ENCODE data around the gene NADK2.

The NADK2 gene

DNA sequence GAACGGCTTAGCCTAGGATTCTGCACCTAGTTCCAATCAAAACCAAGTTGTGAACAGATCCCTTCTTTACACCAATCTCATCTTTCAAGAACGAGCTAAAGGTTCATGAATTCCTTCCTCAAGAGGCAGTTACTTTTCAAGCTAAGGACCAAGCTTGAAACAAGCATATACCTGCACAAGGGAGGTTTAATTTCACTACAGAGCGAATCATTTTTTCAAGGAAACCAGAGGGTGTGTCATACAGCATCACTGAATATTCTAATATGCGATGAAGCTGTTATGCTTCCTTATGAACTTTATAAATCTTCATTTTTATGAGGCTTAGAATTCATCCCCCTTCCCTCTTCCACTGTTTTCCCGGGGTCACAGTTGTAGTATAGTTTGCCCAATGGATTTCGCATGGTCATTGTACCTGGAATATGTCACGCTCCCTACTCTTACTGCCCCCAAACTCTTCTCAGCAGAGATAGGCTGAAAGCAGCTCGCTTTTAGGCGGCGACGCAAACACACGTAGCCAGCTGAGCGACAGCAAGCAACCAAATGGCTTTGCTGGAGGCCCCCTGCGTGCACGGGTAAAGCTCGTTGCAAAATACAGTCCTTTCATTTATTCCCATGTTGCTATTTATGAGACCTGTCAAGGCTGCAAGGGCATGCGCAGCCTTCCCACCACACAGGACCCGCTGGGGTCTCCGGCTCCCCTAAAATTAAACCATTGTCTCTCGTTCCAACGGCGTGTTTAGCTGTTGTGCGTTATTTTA lies 90.9 kb downstream of the NADK2 start (continued):
- TF ChIP-seq, protein P1, sequence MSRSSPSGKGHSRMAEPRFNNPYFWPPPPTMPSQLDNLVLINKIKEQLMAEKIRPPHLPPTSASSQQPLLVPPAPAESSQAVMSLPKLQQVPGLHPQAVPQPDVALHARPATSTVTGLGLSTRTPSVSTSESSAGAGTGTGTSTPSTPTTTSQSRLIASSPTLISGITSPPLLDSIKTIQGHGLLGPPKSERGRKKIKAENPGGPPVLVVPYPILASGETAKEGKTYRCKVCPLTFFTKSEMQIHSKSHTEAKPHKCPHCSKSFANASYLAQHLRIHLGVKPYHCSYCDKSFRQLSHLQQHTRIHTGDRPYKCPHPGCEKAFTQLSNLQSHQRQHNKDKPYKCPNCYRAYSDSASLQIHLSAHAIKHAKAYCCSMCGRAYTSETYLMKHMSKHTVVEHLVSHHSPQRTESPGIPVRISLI (tag by site-specific recombination; IDR thresholded peaks at IDR 0.05) = no peak
- TF ChIP-seq ZNF777 (tag by site-specific recombination; IDR thresholded peaks at IDR 0.05; ENCODE audit: borderline replicate concordance) (no peak), ZNF202 (tag by site-specific recombination; IDR thresholded peaks at IDR 0.05; ENCODE audit: borderline replicate concordance) (no peak), WT1 (tag by site-specific recombination; IDR thresholded peaks at IDR 0.05) (no peak), ZNF560 (tag by site-specific recombination; IDR thresholded peaks at IDR 0.05; ENCODE audit: borderline replicate concordance) (no peak), BCL11A (tag by site-specific recombination; IDR thresholded peaks at IDR 0.05; ENCODE audit: low read depth) (no peak), ZNF114 (tag by site-specific recombination; IDR thresholded peaks at IDR 0.05) (no peak), ZNF48 (tag by site-specific recombination; IDR thresholded peaks at IDR 0.05) (no peak), SP2 (tag by site-specific recombination; IDR thresholded peaks at IDR 0.05) (peak; percentile 64), ZNF555 (tag by site-specific recombination; conservative IDR thresholded peaks at IDR 0.05) (no peak), SCRT2 (tag by site-specific recombination; IDR thresholded peaks at IDR 0.05) (no peak), ZNF747 (tag by site-specific recombination; IDR thresholded peaks at IDR 0.05) (no peak), HOXC10 (CRISPR knock-in tag; IDR thresholded peaks at IDR 0.05) (no peak), ZNF221 (tag by site-specific recombination; IDR thresholded peaks at IDR 0.05; ENCODE audit: borderline replicate concordance) (no peak), ZNF37A (tag by site-specific recombination; IDR thresholded peaks at IDR 0.05) (no peak), ZFP3 (tag by site-specific recombination; IDR thresholded peaks at IDR 0.05; ENCODE audit: low read depth) (no peak), ZBTB21 (tag by site-specific recombination; IDR thresholded peaks at IDR 0.05) (no peak), ZXDB (tag by site-specific recombination; IDR thresholded peaks at IDR 0.05) (peak; percentile 65; the same call in 1 of the 2 replicates), IKZF3 (tag by site-specific recombination; IDR thresholded peaks at IDR 0.05) (no peak; the same call in none of the 2 replicates), ZNF558 (tag by site-specific recombination; IDR thresholded peaks at IDR 0.05) (no peak), ZNF140 (tag by site-specific recombination; IDR thresholded peaks at IDR 0.05) (no peak), ZNF266 (tag by site-specific recombination; IDR thresholded peaks at IDR 0.05; ENCODE audit: low read depth) (no peak)
- TF ChIP-seq, protein P2, sequence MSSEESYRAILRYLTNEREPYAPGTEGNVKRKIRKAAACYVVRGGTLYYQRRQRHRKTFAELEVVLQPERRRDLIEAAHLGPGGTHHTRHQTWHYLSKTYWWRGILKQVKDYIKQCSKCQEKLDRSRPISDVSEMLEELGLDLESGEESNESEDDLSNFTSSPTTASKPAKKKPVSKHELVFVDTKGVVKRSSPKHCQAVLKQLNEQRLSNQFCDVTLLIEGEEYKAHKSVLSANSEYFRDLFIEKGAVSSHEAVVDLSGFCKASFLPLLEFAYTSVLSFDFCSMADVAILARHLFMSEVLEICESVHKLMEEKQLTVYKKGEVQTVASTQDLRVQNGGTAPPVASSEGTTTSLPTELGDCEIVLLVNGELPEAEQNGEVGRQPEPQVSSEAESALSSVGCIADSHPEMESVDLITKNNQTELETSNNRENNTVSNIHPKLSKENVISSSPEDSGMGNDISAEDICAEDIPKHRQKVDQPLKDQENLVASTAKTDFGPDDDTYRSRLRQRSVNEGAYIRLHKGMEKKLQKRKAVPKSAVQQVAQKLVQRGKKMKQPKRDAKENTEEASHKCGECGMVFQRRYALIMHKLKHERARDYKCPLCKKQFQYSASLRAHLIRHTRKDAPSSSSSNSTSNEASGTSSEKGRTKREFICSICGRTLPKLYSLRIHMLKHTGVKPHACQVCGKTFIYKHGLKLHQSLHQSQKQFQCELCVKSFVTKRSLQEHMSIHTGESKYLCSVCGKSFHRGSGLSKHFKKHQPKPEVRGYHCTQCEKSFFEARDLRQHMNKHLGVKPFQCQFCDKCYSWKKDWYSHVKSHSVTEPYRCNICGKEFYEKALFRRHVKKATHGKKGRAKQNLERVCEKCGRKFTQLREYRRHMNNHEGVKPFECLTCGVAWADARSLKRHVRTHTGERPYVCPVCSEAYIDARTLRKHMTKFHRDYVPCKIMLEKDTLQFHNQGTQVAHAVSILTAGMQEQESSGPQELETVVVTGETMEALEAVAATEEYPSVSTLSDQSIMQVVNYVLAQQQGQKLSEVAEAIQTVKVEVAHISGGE (tag by site-specific recombination; conservative IDR thresholded peaks at IDR 0.05; ENCODE audit: low read depth) = no peak; the same call in 1 of the 2 replicates
- TF ChIP-seq, protein P3, sequence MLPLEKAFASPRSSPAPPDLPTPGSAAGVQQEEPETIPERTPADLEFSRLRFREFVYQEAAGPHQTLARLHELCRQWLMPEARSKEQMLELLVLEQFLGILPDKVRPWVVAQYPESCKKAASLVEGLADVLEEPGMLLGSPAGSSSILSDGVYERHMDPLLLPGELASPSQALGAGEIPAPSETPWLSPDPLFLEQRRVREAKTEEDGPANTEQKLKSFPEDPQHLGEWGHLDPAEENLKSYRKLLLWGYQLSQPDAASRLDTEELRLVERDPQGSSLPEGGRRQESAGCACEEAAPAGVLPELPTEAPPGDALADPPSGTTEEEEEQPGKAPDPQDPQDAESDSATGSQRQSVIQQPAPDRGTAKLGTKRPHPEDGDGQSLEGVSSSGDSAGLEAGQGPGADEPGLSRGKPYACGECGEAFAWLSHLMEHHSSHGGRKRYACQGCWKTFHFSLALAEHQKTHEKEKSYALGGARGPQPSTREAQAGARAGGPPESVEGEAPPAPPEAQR (tag by site-specific recombination; IDR thresholded peaks at IDR 0.05) = no peak
- TF ChIP-seq, protein P4, sequence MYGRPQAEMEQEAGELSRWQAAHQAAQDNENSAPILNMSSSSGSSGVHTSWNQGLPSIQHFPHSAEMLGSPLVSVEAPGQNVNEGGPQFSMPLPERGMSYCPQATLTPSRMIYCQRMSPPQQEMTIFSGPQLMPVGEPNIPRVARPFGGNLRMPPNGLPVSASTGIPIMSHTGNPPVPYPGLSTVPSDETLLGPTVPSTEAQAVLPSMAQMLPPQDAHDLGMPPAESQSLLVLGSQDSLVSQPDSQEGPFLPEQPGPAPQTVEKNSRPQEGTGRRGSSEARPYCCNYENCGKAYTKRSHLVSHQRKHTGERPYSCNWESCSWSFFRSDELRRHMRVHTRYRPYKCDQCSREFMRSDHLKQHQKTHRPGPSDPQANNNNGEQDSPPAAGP (tag by site-specific recombination; IDR thresholded peaks at IDR 0.05) = peak; percentile 9; the same call in 1 of the 2 replicates
- TF ChIP-seq, protein P5, sequence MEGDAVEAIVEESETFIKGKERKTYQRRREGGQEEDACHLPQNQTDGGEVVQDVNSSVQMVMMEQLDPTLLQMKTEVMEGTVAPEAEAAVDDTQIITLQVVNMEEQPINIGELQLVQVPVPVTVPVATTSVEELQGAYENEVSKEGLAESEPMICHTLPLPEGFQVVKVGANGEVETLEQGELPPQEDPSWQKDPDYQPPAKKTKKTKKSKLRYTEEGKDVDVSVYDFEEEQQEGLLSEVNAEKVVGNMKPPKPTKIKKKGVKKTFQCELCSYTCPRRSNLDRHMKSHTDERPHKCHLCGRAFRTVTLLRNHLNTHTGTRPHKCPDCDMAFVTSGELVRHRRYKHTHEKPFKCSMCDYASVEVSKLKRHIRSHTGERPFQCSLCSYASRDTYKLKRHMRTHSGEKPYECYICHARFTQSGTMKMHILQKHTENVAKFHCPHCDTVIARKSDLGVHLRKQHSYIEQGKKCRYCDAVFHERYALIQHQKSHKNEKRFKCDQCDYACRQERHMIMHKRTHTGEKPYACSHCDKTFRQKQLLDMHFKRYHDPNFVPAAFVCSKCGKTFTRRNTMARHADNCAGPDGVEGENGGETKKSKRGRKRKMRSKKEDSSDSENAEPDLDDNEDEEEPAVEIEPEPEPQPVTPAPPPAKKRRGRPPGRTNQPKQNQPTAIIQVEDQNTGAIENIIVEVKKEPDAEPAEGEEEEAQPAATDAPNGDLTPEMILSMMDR (tag by site-specific recombination; IDR thresholded peaks at IDR 0.05) = no peak
